ENCODE results near the gene GDI2.
"Not testable (repeated sequence)": the region's sequence is repeated elsewhere in the genome, so short reads cannot be mapped to it uniquely, and the experiment has no call there.

- not testable (repeated sequence) for TF ChIP-seq CTCF (IDR thresholded peaks at IDR 0.05; ENCODE audit: low read length); EZH2 (optimal IDR thresholded peaks at IDR 0.05; ENCODE audit: low read depth, low read length); EZH2phosphoT487 (IDR thresholded peaks at IDR 0.05; ENCODE audit: low read length)
Measured at GRCh38 chr10:5777758-5778157, 35.5 kb downstream of the GDI2 start.

All from MM.1S (cell line).